GM10266 (cell line): ENCODE measurements around the gene EPS8.

ENCODE experiments used
- DNase-seq: peaks from one replicate; pipeline ENCODE4 v3.0.0; 2012; ENCODE audit errors: extremely low spot score
- CTCF ChIP-seq: IDR thresholded peaks from 2 replicates; pipeline ENCODE4 v1.5.1; 2012; ENCODE audit warnings: mild to moderate bottlenecking, low read depth; ENCODE audit not compliant: control insufficient read depth, insufficient read depth; ENCODE audit errors: missing control alignments

Gene EPS8

GRCh38 chr12:15728118-15728598 lies 61.0 kb downstream of the EPS8 start:
- no peak for DNase-seq
- no peak for TF ChIP-seq CTCF

- no peak for TF ChIP-seq CTCF
- no peak for DNase-seq
Measured at GRCh38 chr12:15726878-15727150, 62.4 kb downstream of the EPS8 start.

GRCh38 chr12:15726027-15726877 lies 62.9 kb downstream of the EPS8 start:
- no peak for DNase-seq
- no peak for TF ChIP-seq CTCF

GRCh38 chr12:15722951-15723350 lies 66.2 kb downstream of the EPS8 start:
- TF ChIP-seq CTCF, result no peak

GRCh38 chr12:15721316-15722115 lies 67.7 kb downstream of the EPS8 start:
- no peak for TF ChIP-seq CTCF
- no peak for DNase-seq

More at GRCh38 chr12:15722951-15723350, 66.2 kb downstream of the EPS8 start:
- no peak for DNase-seq

- no peak for TF ChIP-seq CTCF
- DNase-seq, result no peak
Measured at GRCh38 chr12:15720295-15720694, 68.9 kb downstream of the EPS8 start.

GRCh38 chr12:15719230-15719629 lies 70.0 kb downstream of the EPS8 start:
- no peak for TF ChIP-seq CTCF
- DNase-seq, result no peak
